Neural cell (in vitro differentiated cells): ENCODE measurements around the gene SLC24A5.

ENCODE experiments used
- CTCF ChIP-seq: fragments of 450-650 bp; IDR thresholded peaks from 2 replicates; pipeline ENCODE4 v1.5.1; 2014; ENCODE audit warnings: antibody characterized with exemption, mild to moderate bottlenecking, moderate library complexity; ENCODE audit not compliant: poor library complexity, severe bottlenecking
- EZH2 ChIP-seq: fragments of 200-600, 300-800 bp; shearing (Covaris generic), sonication (generic); IDR thresholded peaks from 2 replicates; pipeline ENCODE4 v1.6.1; 2014; ENCODE audit warnings: antibody characterized with exemption, low read length, borderline replicate concordance, mild to moderate bottlenecking; ENCODE audit not compliant: insufficient read depth, poor library complexity, severe bottlenecking
- MXI1 ChIP-seq: fragments of 450-650 bp; conservative IDR thresholded peaks from 2 replicates; pipeline ENCODE4 v1.6.1; 2014; ENCODE audit warnings: antibody characterized with exemption, mild to moderate bottlenecking; ENCODE audit not compliant: poor library complexity, severe bottlenecking

GRCh38 chr15:48177766-48178647 lies 57.2 kb downstream of the SLC24A5 start, which contains the start of gene MYEF2:
- TF ChIP-seq CTCF (peak; percentile 38), MXI1 (peak; percentile 39), EZH2 (no peak)
